Measurements from ENCODE around the gene PNPLA3.
"Not testable (repeated sequence)": the region's sequence is repeated elsewhere in the genome, so short reads cannot be mapped to it uniquely, and the experiment has no call there.

PNPLA3 gene

DNA sequence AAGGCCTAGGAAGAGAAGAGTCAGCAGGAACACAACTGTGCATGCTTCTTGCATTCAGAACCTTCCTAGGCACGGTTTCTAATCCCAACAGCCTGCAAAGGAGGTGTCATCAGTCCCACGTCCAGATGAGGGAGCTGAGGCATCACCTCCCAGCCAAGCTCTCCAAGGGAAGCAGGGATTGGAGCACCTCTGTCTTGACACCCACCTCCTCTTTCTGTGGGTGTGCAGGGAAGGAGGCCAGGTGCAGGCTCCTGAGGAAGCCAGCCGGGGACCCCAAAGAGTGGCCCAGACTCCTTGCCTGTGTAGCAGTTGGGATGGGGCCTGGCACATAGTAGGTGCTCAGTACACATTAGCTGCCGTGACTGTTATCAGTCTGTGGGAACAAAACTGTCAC lies 33.7 kb upstream of the PNPLA3 start:
- no peak for DNase-seq

DNA sequence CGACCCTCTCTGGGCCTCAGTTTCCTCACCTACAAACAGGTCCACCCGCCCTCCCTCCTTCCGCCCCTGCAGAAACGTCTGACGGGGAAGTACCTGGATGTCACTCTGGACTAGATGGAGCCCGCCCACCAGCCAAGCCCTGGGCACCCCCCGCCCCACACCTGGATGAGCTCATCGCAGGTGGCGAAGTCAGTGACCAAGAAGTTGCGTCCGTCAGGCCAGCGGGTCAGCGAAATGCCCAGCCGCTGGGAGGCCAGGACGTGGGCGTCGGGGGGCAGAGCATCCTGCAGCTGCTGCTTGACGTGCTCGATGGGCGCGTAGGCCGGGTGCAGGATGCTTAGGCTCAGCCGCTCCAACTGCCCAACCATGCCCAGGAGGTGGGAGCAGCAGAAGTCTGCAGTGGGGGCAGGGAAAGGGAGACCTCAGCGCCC lies 32.7 kb upstream of the PNPLA3 start:
- no peak for DNase-seq

DNA sequence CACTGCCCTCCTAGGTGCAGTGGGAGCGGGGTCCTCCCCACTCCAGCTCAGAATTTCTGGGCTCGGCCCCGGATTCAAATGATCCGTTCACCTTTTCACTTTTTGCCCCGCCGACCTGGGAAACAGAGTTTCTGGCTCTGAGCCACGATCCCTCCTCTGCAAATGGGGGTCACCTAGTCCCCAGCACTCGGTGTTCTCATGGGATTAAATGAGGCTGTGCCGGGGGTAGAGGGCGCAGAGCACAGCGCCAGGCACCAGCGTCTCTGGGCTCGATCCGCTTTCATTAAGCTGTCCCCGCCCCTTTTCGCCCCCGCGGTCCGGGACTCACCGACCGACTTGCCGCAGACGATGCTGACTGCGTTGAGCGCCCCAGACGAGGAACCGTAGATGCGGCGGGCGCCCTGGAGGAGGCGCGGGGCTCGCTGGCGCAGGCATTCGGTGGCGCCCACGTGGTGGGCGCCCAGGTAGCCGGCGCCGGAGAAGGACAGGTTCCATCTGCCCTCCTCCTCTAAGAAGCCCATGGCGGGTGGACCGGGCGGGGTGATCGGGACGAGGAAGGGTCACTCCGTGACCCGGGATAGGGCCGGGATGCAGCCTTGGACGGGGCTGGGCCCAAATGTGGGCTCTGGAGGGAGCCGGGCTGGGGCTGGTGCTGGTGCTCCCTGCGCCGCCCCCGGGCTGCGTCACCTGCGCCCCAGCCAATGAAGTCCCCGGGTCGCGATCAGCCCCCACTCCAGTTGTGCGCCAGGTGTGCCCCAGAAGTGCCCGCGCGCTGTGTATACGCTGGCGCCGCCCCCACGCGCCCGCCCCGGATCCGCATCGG lies 32.0 kb upstream of the PNPLA3 start, which contains the start of gene PNPLA5:
Gene PNPLA5 (minus strand): TSS at position 654 of the 823 bp plus-strand sequence. CDS start 133 bp downstream, at position 521.
- peak; percentile 14 for DNase-seq

DNA sequence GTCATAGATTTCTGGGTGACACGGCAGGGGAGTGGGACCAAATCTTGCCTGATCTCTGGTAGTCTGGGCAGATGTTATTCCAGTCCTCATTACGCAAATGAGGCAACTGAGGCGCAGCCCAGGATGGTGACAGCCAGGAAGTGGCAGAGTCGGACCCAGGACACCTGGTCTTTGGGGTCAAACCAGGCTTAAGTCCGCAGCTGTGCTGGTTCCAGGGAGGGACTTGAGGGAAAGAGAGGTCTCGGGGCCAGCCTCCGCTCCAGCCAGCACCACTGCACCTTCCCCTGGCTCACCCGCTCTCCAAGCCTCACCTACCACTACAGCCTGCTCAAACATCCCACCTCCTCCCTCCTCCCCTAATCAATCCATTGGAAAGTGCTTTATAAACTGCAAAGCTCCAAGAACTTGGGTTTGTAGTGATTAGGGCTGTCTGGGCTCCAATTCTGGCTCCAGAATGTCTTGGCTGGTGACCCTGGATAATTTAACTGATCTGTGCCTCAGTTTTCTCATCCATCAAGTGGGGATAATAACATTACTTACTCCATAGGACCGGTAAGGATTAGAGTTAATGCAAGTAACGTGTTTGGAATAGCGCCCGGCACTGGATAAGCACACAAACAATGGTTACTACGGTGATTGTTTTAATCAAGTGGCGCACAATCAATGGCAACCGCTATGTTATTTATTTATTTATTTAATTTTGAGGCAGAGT lies 31.3 kb upstream of the PNPLA3 start:
- no peak for DNase-seq

DNA sequence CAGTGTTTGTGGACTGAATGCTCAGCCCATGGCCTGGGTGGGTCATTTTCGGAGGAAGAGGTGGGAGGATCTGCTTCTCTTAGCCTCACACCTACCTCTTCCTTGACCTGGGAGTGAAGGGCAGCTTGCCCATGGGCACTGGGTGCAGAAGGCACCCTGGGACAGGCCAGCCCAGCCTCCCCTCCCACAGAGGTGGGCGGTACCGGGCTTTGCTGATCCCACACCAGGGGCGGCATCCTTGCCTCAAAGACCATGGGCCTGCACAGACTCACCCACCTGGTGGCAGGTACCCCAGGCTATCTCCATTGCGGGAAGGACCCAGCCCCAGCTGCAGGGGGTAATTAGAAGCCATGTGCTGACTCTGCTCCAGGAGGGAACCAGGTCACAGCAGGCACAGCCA lies 30.3 kb upstream of the PNPLA3 start:
- DNase-seq = no peak

DNA sequence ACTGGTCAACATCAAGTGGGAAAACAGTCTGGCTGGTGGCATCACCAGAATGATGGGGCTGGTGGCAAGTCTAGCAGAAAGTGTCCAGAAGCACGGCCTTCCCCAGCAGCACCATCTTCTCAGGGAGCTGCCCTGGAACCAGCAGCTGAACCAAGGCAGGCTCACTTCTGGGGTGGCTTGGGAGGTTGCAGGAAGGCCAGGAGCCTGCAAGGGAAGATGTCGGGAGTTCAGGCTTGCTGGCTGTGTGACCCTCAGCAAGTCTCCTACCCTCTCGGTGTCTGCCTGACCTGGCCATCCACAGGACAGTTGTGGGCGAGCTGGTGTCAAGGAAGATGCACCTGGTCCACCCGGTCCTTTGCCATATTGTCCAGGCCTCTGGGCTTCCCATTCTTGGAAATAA lies 29.5 kb upstream of the PNPLA3 start:
- no peak for DNase-seq

DNA sequence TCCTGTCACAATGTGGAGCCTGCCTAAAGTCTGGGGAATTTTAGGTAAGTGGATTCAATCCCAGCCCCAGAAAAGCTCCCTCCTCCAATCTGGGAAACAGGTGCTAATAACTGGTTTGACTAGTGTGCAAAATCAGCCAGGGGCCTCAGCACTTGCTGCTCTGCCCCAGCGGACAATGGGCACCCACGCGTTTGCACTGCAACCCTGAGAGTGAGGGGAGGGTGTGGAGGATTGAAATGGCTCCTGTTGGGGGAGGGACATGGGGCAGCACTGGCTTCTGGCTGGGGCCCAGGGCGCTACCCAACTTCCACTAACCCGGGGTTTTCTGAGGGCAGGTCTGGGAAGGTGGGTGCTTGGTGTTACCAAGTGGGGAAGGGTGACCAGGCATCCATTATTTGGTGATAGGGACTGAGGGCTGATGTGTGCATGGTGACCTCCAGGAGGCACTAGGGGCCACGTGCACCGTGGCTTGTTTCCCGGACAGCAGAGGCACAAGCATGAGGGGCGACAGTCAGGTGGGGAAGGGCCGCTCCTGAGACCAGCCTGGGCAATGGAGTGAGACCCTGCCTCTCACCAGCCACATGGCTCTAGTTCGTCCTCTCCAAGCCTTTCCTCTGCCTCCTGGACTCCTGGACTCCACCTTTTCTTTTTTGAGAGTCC lies 27.5 kb upstream of the PNPLA3 start:
- DNase-seq = no peak

DNA sequence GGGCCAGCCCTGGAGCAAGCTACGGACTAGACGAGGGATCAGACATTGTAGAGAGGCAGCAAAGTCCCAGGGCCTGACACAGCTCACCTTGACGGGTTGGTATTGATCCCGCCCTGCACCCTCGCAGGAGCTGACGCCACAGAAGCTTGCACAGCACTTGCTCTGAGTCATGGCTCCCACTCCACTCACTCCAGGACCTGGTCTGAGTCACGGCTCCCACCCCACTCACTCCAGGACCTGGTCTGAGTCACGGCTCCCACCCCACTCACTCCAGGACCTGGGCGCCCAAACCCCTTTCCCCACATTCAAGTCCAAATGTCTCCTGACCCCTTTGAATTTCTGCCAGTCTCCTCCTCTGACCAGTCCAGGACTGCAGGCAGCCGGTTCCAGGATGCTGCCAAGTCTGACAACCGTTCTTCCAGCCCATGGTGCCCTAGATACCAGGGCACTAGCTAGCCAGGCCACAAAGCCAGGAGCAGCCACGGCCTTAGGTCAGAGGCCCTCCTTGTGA lies 25.8 kb upstream of the PNPLA3 start:
- no peak for DNase-seq

DNA sequence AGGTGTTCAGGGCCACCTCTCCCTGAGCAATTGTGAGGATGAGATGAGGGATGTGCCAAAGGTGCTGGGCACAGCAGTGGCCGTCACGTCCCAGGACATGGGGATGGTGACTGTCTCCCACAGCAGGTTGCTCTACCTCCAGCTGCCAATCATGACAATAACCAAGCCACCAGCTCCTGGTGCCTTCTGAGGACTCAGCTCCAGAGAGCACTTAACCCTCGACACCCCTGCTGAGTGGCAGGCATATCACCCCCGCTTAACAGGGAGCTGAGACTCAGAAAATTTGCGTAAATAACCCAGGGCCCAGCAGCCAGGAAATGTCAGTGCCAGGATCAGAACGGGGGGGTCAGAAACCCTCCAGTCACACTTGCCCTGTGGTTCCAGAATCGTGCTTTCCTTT lies 23.4 kb upstream of the PNPLA3 start:
- no peak for DNase-seq

DNA sequence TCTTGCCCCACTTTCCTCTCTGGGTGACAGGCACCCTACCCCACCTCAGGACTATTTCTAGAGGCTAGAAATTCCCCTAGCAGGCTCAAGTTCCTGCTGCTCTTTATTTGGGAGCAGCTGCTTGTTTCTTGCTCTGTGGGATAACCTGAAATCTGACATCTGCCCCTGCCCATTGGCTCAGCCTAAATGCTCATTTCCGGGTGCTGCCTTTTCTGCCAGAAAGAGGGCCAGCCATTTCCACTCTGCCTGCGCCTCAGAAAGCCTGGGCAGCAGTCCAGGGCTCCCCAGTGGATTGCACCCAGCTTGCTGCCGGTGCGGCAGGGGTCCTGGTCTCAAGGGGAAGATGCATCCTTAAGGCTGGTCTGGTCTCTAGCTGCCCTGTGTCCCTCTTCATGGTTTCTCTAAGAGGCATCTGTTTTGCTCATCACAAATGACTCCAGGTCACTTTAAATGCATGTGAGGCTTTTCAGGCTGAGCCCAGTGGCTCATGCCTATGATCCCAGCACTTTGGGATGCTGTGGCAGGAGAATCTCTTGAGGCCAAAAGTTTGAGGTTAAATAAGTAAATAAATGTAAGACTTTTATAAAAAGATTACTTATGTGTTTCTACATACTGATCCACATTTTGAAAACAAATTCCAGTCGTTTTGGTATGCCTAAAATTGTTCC lies 21.5 kb upstream of the PNPLA3 start:
- no peak for DNase-seq

DNA sequence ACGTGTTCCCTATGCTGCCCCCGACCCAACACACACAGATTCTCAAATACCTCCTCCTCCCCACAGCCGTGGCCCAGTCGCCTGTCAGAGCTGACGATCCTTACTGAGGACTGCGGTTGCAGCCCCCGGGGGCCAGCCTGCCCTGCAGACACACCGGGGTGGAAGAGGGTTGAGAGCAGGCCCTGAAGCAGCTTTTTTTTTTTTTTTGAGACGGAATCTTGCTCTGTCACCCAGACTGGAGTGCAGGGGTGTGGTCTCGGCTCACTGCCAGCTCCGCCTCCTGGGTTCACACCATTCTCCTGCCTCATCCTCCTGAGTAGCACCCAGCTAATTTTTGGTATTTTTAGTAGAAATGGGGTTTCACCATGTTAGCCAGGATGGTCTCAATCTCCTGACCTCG lies 20.6 kb upstream of the PNPLA3 start:
- not testable (repeated sequence) for DNase-seq

DNA sequence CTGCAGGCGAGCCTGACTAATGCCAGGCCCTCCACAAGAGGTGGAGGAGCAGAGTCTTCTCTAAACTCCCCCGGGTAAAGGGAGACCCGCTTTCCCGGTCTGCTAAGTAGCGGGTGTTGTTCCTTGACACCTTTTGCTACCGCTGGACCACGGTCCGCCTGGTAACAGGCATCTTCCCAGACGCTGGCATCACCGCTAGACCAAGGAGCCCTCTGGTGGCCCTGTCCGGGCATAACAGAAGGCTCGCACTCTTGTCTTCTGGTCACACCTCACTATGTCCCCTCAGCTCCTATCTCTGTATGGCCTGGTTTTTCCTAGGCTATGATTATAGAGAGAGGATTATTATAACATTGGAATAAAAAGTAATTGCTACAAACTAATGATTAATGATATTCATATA lies 19.2 kb upstream of the PNPLA3 start:
- not testable (repeated sequence) for DNase-seq

DNA sequence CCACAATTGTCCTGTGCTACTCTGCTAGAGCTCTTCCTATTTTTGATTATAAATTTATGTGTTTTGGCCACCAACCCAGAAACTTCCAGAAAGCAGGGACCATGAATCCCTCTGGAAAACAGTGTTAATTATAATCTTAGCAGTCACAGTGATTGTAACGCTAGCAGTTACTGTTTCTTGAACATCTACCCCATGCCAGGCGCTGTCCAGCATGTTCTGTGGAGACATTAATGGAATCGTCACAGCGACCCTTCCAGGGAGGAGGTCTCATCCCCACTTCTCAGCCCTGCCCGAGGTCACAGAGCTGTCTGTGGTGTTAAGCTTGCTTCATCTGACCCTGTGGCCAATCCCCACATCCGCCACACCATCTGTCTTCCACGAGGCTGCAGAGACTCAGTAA lies 17.9 kb upstream of the PNPLA3 start:
- no peak for DNase-seq

DNA sequence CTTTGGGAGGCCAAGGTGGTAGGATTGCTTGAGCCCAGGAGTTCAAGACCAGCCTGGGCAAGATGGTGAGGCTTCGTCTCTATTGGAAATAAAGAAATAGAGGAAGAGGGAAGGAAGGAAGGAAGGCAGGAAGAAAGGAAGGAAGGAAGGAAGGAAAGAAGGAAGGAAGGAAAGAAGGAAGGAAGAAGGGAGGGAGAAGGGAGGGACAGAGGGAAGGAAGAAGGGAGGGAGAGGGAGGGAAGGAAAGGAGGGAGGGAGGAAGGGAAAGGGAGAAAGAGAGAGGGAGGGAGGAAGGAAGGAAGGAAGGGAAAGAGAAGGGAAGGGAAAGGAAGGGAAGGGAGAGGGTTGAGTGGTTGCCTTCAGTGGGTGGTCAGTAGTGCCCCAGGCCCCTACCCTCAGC lies 13.9 kb upstream of the PNPLA3 start:
- no peak for DNase-seq

DNA sequence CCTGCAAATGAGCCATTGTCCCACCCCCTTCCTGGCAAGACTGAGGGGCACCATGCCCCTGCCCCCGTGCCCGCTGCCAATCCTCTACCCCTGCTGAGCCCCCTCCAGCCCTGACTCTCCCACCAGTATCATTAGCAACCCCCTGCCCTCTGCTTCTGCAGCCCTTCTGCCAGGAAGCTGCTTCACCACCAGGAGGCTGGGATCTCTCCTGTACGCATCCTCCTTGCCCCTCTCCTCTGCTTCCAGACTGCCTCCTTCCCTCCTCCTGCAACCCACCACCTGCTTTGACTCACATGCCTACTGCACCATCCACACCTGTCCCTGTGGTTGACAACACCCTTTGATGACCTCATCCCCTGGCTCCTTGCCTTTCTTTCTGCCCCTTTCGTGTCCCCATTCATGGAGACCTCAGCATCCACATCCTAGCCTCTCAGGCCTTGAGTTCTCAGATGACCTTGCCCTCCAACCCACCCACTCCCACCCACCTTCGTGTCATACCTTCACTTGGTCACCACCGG lies 13.4 kb upstream of the PNPLA3 start:
- no peak for DNase-seq

DNA sequence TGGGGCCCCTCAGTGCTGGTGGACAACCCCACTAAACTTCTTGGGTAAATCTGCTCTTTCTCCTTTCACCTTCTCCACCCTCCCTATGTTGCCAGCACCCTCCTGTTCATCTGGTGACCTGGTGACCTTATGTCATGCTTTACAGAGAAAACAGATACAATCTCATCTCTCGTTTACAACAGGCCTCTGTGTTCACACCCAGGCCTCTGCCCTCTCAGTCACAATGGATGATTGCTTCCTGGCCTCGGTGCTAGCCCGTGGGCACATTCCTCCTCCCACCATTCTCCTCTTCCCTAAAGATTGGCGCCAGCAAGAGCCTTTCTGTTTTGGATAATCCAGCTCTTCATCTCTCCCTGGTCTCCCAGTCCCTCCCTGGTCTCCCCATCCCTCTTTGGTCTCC lies 12.3 kb upstream of the PNPLA3 start:
- no peak for DNase-seq

DNA sequence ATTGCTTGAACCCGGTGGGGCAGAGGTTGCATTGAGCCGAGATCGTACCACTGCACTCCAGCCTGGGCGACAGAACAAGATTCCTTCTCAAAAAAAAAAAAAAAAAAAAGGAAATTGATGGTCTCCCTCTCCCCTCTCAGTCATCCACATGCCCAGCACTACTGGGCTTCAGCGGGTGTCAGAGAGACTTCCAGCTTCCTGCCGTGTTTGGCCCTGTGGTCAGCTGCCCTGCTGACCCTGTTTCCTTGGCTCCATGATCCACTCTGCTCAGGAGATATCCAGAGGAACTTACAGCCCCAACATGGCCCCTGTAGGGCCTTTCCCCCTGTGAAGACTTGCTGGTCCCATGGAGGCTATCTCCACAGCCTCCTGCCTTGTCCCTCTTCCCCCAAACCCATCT lies 6.1 kb upstream of the PNPLA3 start:
- no peak for DNase-seq

DNA sequence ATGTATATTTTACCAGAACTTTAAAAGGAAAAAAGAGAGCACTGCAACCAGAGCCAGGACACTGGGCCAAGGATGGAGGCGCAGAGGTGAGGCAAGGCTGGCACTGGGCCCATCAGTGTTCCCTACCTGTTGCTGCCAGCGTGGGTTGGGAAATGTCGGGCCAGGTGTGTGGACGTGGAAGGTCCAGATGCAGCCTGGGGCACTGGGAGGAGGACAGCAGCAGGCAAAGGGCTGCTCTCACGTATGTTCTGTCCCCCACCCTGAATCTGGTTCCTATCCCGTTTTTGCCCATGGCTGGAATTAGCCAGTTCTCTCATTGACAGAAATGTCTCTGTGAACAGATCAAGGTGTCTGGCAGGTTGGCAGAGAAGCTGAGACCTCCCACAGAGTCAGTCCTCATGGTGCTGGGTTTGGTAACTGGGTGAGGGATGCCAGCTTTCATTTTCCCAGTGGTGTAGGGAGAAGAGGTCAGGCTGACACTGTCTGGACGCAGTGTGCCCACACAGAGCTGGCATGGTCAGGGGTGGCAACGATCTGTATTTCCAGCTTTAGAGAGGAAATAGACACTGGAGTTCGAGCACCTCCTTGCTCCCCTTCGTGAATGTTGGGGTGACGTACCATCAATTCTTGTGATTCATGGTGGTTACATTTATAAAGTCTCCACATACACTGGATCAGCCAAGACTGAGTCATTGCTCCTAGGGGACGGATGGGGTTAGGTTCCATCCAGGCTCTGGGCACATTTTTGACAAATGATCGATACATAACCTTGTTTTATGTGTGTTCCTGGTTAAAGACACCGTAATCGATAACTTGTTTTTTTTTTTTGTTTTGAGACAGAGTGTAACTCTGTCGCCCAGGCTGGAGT lies 4.3 kb upstream of the PNPLA3 start:
- no peak for DNase-seq

DNA sequence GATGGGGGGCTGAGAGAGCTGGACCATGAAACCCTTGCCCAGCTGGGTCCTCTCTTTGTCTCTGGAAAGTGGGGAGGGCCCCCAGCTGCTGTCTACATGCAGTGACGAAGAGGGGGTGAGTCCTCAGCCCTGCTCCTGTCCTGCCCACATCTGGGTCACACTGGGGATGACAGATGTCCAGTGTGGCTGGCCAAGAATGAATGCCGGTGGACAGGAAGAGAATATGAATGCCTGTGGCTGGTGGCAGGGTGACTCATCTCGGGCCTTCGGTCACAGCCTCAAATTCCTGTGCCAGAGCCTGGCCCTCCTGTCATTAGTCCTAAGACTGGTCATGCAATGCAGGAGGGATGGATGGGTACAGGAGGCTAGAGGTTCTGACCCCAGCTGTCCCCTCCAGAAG lies 2.2 kb upstream of the PNPLA3 start:
- DNase-seq = no peak

DNA sequence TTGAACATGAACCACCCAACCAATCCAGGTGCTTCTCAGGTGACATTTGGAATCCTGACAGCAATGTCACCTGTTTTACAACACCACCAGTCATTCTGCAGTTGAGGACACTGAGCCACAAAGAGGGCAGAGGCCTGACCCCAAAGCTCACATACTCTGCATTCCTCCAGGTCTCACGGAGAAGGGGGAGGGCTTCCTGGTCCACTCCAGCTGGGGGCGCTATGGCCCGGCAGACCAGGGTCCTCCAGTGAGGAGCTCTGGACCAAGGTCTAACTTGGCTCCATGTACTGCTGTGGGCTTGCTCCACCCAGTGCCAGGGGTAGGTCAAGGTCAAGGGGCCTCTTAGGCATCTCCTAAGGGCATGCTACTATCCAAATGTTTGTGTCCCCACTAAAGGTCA lies 1.5 kb upstream of the PNPLA3 start:
- no peak for DNase-seq

DNA sequence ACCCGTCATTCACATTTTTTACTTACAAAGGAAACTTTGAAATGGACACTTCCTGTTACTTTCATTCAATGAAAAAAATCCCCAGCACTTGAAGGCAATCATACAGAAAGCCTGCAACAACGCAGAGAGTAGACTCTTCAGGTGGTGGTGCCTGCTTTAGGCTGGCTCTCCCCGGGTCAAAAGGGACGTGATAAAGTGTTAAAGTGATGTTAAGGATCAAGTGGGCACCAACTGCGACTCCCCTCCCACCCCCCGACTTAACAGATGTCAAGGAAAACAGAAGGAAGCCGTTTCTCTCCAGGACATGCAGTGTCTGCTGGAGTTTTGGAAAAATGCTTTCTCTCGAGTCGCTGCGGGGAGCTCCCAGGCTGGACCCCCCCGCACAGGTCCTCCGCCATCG lies 414 bp upstream of the PNPLA3 start:
- DNase-seq = no peak

DNA sequence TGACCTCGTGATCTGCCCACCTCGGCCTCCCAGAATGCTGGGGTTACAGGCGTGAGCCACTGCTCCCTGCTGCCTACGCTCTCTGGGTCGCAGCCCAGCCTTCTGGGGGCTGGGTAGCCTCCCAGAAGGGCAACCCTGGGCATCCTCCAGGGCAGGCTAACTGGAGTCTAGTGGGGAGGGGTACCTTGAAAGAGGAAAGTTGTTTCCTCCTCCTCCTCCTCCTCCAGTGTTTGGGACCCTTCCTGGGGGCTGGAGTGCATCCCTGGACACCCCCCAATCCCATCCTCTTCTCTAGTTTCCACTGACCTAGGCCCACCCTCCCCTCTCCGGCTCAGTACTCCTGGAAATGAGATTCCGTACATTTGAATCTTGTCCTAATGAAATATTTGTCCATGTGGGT lies 1.3 kb downstream of the PNPLA3 start:
- no peak for DNase-seq
